GM19023 (cell line): Measurements from ENCODE around the gene NR2F1.

ENCODE experiments used
- ATAC-seq: cut with Tn5 transposase; IDR thresholded peaks from one replicate; pipeline ENCODE4 v1.9.1; 2021; ENCODE audit warnings: mild to moderate bottlenecking, moderate library complexity; ENCODE audit not compliant: unreplicated experiment

NR2F1 gene

DNA sequence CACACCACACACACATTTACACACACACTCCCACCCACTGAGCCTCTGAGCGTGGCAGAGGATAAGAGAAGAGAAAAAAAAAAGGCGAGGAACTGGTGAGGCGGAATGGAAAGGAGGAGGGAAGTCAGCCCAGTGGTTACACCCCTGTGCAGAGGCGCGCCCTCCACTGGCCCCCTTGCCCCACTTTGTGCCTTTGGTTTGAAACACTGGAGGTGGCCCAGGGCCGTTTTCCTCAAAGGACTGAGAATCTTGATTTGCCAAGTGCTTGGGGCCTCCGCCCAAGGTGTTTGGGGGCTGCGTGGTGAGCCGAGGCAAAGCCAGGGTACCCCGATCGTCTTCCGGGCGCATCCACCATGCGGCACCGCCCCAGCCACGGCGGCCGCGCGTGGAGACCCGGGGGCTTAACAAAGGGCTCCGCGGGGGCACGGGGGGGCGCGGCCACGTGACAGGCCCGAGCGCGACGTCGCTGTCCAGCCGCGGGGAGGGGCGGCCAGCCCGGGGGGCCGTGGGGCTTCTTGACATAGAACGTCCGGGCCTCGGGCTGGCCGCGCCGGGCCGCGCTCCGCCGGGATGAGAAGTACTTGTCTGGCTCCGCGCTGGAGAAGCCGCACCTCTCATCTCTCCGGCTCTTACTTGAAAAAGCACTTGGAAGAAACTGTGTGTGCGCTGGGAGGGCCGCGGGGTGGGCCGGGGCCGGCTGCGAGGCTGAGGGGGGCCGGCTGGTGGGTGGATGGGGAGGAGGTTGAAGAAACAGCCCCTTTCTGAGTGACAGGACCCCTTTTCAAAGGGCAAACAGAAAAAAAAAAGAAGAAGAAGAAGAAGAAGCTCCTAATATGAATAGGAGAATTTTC is 21.0 kb downstream of the NR2F1 start:
- no peak for ATAC-seq

DNA sequence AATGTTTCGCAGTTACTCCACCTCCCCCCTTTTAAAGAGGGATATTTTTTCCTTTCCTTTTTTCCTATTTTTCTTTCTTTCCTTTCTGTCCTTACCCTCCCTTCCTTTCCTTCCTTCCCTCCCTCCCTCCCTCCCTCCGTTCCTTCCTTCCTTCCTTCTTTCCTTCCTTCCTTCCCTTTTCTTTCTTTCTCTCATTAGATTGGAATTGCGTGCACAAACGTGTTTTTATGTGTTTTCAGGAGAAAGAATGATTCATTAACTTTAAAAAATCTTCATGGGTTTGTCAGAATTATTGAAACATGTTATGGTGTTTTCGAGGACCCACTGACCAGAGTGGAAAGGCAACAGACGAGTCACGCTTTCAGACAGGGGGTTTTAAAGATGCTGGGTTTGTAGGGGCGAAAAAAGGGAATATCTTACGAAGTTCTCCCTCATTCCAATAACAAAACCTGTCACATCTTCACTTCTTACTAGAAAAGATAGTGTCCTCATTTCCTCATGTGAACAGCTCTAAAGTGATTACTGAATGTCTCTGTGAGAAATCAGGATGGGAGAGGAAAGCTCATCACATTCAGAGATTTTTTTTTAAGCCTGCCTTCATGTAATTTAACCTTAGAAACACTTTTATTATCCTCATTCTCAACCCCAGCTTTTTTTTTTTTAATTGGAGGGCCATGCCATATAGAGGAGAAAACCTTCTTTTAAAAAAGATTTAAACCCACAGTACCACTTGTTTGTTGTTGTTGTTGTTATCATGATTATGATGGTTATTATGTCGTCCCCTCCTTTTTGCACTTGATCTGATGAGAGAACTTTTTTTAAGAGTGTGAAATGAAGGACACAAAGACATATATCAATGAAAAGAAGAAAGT is 21.9 kb downstream of the NR2F1 start:
- no peak for ATAC-seq

DNA sequence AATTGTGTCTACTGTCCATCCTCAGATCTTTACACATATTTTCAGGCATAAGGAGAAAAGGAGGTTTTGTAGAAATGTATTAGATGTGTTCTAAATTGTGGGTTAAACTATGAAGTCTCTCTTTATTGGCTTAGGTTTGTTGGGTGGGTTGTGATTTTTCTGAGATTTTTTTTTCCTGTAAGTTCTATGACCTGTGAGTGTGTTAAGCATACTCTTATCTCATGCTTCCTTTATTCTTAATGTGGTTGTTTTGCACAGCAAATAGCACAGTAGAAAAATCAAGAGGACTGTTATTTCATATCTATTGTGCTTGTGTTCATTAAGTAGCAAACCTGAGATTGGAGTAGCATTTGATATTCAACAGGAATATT is 23.3 kb downstream of the NR2F1 start:
- ATAC-seq = no peak

DNA sequence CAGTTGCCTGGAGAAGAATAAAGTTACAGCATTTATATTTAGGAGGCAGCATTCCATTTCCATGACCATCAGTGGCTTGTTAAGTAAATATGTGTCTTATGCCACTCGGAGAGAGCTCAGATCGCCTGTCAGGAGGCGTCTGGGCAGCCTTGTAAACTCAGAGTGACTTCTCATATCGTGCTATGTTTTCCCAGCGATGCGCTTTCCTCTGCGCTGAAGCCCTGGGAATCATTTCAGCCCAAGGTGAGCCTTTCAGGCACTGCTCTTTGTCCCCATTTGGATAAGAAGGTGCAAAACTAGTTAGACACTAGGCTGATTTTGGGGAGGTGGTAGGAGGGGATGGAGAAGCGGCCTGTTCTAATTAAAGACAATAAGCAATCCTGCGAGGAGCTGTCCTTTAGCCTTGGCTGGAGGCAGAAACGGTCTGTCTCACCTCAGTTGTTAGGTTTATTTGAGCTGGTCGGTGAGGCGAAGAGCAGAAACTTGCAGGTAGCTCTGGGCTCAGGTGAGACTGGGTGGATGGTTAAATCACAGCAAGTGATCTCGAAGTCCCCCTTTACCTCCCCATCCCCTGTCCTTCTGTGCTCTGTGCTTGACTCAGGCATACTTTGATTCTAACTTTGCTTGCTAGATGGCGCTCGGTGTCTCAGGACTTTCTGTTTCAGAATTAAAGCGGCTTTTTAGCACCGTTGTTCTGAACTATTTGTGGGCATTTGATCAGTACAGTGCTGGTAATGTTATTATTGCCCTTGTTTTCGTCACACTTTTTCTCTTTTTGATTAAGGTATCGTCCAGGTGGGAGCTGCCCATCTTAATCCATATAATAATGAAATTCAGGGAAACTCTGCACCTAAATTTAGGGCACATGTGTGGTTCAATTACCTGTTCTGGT is 24.6 kb downstream of the NR2F1 start:
- peak; percentile 84 for ATAC-seq

DNA sequence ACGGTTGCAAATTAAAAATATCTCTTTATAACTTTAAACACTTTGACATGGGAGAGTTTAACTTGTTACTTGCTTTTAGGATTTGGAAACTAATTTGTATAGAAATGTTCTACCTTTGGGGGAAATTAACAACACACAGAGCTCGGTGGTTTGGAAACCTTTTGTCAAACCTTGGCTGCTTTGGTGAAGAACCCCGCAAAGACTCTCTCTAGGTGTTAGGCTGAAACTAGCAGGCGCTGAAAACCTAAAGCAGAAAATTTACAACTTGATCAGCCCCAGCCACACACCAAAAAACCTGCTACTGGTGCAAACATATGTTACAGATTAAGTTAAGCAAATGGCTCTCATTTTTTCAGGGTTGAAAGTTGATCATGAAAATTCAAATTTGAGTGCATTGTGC is 25.8 kb downstream of the NR2F1 start:
- no peak for ATAC-seq

DNA sequence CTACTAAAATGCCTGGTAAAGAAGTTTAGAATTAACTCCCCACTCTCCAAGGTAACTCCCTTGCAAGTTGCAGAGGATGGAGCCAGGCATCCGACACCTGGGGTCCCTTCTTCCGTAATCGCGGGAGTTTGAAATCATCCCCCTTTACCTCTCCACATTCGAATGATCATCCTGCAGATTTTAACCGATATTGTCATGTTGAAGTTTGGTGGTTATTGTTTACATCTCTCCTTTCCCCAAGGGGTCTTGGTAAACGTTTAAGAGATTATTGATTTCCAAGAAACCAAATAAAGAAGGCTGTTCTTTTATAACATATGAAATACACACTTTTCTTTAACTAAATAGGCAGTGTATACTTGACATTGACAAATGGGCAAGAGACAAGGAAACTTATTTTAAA is 26.7 kb downstream of the NR2F1 start:
- ATAC-seq = no peak

DNA sequence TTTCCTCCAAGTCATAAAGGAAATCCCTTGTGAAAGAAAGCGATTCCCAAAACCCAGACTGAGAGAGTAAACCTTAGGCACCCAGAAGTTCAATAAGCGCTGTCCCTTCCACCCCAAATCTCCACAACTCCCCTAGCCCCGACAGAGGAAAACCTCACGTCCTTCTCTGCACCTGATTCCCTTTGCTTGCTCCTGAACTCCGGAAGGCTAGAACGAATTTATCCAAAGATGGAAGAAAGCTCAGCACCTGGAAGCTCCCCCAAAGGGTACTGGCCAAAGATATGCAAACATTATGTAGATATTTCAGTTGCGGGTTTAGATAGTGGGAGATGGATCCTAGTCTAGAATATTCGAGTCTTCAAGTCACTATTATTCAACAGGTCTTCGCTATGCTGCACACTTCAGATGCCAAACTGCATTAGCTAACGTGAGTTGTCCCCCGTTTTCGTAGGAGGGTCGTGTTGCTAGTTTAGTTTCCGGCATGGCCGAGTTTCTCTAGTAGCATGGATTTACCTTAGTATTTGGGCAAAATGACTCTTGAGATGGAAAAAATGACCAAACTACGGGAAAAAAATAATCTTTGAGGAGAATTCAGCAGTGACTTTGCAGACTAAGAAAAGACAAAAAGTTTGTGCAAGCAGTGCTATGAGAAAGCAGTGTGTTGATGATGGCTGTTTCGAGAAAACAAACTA is 27.7 kb downstream of the NR2F1 start:
- no peak for ATAC-seq

DNA sequence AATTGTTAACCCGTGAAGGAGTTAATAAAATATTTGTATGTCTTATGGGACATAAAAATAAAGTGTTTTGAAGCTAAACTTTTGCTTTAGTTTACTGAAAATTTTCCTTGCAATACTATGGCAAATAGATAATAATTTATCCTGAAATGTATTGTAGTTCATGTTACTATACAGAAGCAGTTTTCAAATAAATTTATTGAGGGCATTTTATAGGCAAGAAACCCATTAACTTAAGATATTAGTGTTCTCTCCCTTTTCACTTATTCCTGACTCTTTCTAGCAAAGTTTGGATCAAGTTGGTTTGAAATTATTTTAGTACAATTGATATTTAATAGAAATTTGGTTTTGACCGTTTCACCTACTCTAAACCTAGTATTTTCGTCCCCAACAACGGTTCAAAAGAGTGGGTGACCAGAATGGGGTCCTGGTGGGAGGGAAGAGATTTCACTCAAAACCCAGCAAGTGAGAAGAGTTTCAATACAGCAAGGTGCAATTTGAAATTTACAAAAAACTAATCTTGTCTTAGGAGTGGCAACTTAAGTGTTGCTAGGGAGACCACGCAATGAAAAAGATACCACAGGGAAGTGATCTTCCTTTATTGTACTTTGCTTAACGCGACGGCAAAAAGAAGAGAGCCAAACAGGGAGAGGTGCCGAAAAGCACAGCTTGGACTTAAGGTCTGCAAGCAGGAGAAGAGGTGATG is 28.4 kb downstream of the NR2F1 start:
- ATAC-seq = no peak

DNA sequence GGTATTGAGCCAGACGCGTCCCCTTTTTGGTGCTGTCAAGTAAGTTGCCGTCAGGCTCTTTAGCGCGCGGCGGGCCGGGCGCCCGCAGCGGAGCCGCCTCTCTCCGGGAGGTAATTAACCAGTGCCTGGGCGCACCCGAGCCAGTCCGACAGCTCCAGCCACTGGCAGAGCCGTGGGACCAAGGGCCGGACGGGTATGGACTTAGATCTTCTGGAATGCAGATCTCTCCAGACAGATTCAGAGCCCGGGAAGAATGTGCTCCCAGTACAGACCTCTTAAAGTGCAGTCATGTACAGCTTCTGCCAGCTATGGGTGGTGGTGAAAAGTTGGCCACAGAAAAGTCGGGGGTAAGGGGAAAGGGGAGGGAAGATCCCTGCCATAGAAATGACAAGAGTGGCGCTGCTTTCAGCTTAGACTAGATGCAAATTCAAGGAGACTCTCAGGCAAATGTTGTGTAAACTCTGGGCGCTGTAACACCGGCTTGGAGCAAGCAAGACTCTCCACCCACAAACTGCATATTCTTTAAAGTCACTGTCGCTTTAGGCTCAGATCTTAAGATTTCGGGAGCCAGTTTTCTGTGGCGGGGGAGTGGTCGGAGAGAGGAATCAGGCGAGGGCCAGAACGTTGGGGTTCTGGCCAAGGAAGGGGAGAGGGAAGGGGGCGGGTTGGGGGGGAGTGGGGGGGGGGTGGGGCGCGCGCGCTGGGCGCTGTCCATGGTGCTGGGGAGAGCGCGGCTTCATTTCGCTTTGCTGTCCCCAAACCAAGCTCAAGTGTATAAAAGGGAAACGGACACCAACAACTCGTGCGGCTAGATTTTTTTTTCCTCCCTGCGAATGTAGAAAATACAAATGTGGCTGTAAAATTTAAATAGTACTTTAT is 29.2 kb downstream of the NR2F1 start:
- ATAC-seq = no peak

DNA sequence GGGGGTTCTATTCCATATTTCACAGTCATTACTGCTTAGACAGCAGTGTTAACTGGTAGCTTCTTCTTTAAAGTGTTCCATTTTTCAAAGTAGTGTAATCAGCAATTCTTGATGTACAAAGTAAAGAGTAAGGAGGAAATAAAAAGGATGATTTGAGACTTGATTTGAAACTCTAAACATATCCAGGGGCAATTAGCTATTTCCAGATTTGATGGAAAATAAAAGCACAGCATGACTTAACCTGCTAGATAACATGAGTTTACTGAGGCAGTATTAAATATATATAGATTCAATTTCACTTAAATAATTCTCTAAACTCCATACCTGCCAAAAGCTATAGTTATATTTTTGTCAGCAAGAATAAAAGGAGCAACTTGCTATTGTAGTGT is 29.8 kb downstream of the NR2F1 start:
- no peak for ATAC-seq

DNA sequence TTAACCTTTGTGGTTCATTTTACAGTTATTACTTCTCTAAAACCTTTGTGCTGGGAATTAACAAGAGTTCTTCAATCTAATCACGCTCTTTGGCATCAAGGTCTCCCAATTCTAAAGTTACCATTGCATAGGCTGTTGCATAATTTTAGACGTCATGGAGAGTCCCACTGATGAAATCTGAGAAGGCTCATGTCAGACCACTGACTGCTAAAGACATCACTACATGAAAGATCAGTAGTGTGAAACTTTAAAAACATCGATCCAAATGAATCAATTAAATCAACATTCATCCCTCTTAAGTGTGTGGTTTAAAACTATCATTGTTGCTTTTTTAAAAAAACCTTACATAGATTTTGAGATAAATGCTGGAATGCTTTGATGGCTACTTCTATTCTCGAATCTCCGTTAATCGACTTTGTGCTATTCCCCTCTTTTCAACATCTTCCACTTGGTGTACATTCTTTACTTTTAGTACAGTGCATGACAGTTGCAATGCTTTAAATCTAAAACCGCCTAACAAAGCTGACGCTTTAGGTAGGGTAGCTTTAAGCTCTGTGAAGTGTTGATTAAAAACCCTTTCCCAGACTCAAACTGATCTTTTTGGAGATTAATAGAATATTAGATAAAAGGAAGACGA is 33.6 kb downstream of the NR2F1 start:
- ATAC-seq = no peak

DNA sequence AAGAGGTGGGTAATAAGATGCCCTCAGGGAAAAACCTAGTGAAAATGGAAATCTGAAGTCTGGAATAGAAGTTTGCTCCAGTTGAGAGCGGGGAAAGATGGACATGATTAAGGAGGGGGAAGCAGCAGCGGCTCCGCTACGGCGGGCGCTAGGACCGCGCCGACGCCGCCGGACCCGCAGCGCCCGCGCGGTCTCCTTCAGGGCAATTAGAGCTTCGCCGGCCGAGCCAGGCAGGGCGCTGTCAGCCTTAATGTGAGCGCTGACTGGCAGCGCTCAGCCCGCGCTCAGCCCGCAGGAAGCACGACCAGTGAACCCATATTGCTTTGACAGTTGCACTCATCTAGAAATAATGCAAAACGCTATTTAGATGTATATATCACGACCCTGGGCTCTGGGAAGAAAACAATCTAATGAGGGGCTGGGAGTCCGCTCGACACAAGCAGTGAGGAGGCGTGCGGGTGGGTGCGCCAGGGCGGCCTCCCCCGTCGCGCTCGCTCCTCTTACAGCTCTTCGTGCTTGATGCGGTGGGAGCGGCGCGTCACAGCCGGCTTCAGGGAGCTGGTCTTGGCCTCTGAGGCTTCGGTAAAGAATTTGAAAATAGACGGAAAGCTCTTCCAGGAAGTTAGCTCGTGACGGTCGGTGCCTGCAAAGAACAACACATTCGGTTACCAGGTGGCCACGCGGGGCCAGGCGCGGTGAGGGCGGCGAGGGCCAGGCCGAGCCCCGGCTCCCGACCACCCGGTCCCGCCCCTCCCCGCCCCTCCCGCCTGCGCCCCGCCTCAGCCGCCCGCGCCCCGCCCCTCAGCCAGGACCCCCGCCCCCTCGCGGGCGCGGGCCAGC is 37.7 kb downstream of the NR2F1 start:
- ATAC-seq = peak; percentile 98

DNA sequence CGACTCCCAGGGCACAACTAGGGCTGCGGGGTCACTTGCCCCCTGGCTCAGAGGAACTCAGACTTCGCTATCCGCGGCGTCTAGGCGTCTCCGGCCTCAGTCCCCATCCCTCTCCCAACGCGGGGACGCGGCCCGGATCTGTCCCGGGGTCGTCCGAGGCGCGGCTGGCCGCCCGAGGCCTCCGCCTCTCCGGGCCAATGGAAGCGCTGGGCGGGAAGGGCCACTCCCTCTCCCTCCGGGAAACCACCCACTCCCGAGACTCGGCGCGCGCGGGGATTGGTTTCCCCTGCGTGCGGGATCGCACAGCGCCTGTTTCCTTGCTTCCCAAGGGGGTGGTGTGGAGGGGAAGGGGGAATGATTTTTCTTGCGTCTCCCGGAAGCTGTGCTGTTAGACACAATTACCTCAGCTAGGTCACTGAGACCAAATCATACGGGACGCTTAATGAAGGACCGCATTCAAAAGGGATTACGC is 38.3 kb downstream of the NR2F1 start:
- ATAC-seq = no peak

DNA sequence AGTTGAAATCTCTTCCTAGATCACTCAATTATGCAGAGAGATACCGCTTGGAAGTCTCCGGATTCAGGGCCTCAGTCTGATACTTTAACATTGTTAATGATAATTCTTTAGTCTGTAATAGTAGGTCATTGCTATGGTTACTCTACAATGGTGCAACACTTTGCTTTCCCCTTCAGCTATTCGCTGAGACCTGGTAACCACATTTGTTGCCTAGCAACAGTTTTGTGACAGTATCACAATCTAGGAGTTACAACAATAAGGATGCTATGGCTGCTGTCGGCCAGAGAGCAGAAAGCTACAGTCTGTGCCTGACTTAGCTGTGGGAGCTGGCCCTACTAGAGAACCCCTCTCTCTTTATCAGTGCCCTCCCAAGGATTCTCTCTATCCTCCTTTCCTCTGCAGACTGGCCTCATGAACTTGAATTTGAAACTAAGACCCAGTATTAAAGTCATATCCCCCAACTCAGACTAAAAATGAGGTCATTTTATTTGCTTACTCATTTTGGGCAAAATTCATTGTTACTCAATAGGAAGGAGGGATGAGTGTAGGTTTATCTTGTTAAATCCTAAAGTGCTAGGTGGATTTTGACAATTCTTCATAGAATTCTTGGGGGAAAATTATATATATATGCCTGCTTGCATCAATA is 39.3 kb downstream of the NR2F1 start:
- no peak for ATAC-seq

DNA sequence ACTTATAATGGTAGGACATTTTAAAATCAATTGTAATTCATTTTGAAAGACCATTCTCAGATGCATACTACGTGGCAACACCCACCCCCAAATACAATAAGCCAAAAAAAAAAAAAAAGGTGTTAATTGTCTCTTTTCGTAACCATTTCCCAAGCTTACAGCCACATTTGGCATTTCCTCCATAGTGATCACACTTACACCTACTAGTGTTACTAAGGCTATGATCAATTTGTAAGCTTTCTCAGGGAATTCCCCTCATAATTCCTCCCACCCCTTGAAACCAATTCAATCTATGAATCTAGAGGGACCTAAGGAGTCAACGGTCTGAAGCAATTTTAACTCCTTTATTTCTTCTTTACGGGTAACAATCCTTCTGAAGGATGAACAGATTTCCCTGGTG is 40.1 kb downstream of the NR2F1 start:
- no peak for ATAC-seq

DNA sequence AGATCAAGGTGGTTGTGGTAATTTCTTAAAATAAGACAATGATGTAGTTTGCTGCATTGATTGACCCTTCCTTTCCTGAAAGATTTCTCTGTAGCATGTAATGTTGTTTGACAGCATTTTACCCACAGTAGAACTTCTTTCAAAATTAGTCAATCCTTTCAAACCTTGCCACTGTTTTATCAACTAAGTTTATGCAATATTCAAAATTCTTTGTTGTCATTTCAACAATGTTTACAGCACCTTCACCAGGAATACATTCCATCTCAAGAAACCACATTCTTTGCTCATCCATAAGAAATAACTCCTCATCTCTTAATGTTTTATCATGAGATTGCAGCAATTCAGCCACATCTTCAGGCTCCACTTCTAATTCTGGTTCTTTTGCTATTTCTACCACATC is 43.8 kb downstream of the NR2F1 start:
- ATAC-seq = no peak

DNA sequence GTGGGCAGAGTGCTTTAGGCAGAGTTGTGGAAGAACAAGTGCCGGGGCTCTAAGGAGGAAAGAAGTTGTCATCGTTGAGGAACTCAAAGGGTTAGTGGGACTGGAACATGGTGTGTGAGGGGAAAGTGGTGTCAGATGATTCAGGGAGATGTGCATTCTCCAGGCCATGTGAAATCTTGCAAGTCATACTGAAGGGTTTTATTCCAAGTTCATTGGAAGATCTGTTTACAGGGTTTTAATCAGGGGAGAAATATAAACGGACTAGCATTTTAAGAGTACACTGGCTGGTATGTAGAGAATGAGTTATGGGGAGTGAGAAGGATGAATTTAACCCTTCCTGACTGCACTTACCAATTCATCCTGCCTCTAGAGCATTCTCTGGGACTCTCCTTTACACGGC is 49.3 kb downstream of the NR2F1 start:
- no peak for ATAC-seq
